HG02870 (cell line): ENCODE data around the gene PFN3.
A peak's percentile ranks its signal among the peaks of the same experiment; 100 is the strongest.

Source experiments
- ATAC-seq: cut with Tn5 transposase; IDR thresholded peaks from one replicate; pipeline ENCODE4 v1.9.1; 2021; ENCODE audit warnings: mild to moderate bottlenecking, moderate library complexity; ENCODE audit not compliant: unreplicated experiment

PFN3 gene

DNA sequence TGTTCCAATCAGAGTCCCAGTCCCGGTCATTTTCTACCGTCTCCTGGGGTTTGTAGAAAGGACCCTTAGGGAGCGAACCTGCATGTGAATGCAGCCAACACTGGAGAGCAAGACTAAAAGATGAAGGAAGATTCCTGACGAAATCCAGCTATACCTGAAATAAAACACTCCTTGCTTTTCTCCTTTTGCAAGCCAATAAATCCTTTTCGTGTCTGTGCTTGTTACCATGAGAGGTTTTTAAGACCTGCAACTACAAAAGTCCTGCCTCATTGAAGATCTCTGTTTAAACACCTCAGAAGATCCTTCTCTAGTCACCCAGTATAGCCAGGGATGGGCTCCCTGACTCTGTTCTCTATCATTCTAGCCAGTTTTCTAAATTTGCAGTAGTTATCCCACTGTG lies 26.2 kb downstream of the PFN3 start:
- no peak for ATAC-seq

DNA sequence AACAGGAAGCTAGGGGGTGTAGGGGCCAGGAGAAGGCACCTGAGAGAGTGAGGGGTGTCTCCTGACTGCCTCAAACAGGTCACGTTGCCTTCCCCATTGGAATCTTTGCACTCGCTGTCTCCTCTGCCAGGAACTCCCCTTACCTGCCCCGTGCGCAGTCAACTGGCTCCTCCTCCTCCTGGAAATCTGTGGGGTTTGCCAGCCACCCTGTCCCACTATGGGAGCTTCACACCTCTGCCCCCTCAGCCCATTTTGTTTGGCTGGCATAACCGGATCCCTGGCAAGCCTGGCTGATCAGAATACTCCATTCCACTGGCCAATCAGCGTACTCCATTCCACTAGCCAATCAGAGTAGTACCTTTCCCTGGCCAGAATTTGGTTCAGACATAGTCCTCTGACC lies 26.7 kb downstream of the PFN3 start:
- no peak for ATAC-seq

DNA sequence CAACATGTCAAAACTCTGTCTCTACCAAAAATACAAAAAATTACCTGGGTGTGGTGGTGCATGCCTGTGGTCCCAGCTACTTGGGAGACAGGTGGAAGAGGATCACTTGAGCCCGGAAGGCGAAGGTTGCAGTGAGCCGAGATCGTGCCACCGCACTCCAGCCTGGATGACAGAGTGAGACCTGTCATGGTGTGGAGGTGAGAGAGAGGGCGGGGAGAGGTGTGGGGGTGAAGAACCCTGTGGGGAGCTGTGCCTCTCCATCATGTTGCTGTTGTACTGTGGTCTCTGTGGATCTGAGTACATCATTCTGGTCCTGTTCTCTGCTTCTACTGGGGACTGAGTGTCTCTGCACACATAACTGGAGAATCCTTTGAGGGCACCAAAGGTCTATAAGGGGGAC lies 27.6 kb downstream of the PFN3 start:
- no peak for ATAC-seq

DNA sequence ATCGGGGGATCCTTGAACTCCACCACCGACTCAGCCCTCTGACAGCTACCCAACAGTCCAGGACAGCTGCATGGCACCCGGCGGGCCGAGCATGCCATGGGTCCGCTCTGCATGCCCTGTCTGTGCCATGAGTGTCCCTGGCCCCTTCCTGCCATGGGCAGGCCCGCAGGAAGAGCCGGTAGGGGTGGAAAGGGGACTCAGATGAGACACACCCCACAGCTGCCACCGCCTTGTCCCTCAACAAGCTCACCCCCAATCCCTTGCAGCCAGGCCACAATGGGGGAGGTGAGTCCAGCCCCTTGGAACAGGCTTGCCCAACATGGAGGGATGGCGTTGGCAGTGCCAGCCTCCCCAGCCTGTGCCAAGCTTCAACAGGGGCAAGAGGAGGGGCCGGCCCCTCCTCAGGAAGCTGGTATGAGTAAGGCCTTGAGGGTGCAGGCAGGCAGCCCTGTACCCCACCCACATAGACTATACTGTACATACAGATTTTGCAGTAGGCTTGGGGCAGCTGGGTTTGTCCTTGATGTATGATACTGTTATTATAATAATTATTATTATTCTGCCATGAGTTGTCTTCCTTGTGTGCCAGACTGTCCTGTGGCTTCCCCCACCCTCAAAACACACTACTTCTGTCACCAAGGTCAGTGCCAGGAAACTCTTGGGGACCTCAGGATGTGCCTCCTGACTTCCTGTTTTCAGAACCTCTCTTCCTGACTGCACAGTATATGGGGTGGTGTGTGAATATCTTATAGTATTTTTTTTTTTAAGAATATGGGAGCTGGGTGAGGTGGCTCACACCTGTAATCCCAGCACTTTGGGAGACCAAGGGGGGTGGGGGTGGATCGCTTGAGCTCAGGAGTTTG lies 28.2 kb downstream of the PFN3 start:
- no peak for ATAC-seq

DNA sequence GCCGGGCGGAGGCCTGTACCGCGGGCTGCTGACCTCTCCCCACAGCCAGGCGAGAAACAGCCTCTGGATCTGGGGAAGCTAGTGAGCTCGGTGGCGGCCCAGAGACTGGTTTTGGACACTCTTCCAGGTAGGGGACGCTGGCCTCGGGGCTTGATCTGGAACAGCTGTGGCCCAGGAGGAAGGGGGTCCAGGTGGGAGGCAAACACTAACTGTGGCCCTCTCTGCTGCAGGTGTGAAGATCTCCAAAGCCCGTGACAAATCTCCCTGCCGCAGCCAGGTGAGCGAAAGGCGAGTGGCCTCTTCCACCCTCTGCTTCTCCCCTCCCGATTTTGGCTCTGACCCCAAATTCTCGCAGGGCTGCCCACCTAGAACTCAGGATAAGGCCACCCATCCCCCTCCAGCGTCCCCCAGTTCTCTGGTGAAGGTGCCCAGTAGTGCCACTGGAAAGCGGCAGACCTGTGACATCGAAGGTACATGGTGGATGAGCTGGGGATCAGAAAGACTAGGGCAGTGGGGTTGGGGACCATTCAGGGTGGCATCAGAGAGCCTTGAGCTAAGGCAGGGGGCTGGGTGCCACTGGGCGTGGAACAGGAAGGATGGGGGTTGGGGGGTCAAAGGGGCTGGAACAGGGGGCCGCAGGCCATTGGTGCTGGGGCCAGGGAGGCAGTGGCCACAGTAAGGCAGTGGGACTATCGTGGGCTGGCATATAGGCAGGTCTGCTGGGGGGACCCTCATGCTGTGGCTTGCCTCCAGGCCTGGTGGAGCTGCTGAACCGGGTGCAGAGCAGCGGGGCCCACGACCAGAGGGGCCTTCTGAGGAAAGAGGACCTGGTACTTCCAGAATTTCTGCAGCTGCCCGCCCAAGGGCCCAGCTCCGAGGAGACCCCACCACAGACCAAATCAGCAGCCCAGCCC lies 29.1 kb downstream of the PFN3 start:
- no peak for ATAC-seq

DNA sequence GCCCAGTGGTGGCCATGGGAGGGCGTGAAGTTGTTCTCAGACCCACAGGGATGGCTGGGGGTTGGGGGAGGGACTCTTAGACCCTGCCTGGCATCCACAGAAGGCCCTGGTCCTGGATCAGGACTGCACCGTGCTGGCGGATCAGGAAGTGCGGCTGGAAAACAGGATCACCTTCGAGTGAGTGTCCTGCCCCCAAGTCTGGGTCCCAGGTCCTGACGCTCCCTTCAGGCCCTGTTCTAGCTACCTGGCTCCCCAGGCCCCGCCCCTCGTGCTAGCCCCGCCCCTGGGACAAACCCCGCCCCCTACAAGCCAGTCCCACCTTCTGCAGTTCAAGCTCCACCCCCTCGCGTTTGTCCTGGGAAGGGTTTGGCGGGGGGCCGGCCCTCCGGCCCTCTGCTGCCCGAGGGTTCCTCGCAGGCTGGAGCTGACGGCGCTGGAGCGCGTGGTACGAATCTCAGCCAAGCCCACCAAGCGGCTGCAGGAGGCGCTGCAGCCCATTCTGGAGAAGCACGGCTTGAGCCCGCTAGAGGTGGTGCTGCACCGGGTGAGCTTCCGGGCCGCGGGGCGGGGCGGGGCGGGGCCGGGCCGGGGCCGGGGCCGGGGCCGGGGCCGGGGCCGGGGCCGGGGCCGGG lies 29.9 kb downstream of the PFN3 start:
- no peak for ATAC-seq

DNA sequence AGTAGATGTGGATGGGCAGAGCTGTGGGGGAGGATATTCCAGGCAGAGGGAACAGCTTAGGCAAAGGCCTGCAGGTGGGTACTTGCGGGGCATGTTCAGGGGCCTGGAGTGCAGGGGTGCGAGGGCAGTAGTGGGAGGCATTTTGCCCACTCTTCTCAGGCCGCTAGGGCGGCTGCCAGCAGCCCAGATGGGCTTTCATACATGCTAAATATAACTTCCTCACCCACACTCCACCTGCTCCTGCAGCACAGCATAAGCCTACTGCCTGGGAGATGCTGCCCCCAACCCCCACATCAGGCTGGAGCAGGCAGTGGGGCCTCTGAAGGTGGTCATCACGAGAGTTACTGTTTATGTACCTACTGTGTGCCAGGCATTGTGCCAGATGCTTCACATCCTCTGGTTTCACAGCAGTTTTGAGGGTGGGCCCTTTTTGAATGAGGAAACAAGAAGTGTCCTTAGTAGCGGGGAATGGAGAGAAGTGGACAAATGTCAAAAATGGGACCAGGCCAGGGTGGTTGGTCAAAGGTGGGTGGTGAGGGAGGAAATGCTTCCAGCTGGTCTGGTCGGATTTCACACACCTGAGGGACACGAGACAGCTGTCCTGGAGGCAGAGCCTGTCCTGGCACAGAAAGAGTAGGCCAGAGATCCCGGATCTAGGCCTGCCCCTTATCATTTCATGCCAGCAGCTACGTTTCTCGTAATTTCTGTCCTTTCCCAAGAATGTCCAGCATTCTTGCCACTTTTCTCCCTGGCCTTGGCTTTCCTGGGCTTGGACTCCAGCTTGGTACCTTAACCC lies 30.6 kb downstream of the PFN3 start:
- no peak for ATAC-seq

DNA sequence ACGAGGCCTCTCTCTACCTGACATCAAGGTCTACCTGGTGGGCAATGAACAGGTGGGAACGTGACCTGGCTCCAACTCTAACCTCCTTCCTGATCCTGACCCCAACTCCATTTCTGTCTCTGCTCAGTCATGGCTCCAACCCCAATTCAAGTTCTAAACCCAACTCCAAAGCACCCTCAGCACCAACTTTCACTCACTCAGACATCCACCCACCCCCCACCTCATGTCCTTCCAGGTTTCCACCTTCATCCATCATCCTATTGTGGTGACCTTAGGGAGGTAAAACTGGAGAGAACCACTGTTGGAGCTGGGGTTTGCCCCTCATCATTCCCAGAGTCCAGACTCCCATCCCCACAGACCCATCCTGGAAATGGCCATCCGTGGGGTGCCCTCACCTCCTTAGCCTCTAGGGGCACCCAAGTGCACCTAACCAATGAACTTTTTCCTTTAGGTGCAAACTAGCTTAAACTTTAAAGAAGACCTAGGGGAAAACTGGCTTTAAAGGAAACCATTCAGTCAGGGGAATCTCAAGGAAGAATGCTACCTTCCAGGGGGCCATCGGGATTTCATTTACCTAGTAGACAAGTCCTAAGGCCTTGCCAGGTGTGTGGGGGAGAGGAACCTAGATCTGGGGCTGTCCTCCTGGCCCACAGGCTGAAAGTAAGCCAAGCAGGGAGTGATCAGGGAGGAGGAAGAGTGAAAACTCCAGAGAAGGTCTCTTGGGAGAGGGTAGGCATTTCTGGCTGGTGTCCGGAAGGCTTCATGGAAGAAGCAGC lies 31.4 kb downstream of the PFN3 start:
- no peak for ATAC-seq

DNA sequence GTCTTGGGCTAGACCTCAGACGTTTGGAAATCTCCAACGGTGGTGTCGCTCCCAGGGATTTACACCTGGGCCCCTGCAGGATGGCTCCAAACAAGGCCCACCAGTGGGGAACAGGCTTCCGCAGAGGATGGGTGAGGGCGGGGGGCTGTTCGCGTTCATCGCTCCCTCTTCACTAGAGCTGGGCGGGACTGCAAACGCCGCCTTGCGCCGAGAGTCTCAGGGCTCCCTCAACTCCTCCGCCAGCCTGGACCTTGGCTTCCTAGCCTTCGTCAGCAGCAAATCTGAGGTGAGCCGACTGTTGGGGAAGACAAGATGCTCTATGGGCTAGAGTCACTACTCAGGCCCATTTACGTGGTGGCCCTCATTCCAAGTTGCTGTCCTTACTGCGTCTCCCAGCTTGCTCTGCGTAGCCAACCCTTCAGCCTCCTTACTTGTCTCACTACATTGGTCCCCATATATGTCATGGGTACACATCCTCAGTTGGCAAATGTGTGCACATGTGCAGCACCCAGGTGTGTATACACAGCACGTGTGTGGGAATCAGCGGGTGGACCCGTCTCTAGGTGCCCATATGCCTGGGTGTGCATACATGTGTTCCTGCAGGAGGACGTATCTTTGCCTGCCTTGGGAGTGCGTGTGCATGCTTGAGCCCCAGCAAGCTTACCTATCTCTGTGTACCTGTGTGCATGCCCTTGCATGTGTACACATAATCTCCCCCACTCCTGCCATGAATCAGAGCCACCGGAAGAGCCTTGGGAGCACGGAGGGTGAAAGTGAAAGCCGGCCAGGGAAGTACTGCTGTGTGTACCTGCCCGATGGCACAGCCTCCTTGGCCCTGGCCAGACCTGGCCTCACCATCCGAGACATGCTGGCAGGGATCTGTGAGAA lies 32.2 kb downstream of the PFN3 start:
- no peak for ATAC-seq

DNA sequence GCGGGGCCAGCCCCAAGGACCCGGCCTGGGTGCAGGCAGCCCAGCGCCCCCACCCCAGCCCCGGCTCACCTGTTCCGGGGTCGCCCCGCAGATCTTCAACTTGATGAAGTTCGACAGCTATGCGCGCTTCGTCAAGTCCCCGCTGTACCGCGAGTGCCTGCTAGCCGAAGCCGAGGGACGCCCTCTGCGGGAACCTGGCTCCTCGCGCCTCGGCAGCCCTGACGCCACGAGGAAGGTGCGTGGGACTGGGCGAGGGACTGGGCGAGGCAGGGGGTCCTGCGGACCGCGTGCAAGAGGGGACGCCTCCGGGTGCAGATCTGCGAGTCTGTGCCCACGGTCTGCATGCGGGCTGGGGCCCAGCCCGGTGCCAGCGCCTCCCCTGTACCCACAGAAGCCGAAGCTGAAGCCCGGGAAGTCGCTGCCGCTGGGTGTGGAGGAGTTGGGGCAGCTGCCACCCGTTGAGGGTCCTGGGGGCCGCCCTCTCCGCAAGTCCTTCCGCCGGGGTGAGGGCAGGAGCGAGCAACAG lies 33.1 kb downstream of the PFN3 start:
- no peak for ATAC-seq

DNA sequence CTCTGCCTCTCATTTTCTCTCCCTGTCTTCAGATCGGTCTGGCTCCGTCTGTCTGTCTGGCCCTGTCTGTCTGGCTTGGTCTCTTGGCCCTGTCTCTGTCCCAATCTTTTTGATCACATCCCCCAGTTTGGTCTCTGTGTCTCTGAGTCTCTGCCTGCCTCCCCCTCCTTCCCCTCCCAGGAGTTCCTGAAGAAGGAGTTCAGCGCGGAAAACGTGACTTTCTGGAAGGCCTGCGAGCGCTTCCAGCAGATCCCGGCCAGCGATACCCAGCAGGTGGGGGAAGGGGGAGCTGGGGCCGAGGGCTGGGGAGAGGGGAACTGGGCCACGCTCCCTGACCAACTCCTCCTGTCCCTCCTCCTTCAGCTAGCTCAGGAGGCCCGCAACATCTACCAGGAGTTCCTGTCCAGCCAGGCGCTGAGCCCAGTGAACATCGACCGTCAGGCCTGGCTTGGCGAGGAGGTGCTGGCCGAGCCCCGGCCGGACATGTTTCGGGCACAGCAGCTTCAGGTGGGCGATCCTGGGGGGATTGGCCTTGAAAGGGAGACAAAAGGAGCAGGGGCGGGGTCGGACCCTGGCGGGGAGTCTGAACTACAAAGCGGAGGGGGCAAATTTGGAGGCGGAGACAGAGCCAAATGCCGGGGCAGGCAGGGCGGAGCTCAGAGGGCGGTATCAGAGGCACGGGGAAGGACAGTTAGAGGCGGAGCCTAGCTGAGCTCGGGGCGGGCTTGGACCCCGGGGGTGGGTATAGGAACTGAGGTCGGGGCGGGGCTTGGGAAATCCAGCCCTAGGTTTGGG lies 33.7 kb downstream of the PFN3 start:
- ATAC-seq: no peak

DNA sequence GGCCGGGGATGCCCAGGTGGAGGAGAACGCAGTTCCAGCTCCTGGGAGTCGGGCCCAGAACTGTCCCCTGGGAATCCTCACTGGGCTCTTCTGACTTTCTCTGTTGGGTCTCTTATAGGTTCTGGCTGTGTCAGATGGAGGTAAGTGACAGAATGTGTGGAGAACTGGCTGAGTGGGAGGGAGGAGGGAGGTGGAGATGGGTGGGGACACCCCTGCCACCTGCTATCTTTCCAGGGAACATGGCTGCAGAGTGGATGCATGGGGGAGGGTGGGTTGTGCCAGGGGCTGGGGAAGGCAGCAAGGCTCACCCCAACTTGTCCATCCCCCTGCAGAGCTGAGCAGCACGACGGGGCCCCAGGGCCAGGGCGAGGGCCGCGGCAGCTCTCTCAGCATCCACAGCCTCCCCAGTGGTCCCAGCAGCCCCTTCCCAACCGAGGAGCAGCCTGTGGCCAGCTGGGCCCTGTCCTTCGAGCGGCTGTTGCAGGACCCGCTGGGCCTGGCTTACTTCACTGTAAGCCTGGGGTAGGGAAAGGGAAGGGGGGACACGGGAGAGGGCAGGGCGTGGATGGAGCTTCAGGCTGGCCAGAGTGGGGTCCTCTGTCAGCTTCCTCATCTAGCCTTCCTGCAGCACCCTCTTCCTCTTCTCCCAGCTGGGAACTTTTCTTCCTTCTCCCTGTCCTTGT lies 34.5 kb downstream of the PFN3 start:
- ATAC-seq: no peak

DNA sequence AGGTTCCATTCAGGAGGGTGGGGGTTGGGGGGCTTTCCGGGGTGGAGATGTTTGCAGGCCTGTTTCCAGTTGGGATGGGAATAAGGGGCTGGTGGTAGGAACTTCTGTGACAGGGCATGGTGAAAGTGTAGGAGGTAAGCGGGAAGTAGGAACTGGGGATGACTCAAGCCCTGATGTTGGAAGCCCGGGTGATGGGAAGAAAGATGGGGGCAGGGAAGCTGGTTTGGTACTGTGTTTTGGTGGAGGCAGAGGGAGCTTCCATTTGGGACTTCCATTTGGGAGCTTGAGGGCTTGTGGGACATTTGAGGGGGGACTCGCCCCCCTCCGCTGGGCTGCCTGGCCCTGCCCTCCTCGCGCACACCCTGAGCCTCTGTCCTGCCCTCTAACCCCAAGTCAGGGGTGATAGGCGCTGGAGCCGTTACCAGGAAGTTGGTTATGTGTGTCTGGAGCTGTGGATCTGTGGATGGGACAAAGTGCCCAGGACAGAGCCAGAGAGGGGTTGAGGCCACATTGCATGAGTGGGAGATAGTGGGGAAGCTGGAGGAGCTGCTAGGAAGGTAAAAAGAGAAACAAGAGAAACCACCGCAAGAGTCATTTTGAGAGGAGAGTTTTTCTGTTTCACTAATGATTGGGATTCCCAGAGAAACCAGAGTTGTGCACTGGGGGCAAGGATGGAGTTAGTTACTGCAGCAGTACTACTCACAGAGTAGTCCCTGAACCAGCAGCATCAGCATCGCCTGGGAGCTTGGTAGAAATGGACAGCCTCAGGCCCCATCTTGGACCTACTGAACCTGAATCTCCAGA lies 36.1 kb downstream of the PFN3 start:
- ATAC-seq: peak; percentile 41

DNA sequence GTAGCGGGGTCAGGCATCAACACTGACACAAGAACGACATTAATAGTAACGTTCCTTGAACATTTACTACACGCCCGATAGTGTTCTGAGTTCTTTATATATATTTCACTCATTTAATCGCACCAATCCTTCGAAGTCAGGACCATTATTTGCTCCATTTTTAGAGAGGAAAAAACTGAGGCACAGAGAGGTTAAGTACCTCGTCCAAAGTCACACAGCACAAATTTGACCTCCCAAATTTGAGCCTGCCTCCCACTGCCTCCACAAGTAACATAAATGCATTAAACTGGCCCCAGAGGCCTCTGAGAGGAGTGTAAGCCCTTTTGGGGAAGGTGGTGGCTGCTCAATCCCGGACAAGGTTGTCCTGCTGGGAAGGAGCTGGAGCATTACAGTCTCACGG lies 36.9 kb downstream of the PFN3 start:
- ATAC-seq: no peak

DNA sequence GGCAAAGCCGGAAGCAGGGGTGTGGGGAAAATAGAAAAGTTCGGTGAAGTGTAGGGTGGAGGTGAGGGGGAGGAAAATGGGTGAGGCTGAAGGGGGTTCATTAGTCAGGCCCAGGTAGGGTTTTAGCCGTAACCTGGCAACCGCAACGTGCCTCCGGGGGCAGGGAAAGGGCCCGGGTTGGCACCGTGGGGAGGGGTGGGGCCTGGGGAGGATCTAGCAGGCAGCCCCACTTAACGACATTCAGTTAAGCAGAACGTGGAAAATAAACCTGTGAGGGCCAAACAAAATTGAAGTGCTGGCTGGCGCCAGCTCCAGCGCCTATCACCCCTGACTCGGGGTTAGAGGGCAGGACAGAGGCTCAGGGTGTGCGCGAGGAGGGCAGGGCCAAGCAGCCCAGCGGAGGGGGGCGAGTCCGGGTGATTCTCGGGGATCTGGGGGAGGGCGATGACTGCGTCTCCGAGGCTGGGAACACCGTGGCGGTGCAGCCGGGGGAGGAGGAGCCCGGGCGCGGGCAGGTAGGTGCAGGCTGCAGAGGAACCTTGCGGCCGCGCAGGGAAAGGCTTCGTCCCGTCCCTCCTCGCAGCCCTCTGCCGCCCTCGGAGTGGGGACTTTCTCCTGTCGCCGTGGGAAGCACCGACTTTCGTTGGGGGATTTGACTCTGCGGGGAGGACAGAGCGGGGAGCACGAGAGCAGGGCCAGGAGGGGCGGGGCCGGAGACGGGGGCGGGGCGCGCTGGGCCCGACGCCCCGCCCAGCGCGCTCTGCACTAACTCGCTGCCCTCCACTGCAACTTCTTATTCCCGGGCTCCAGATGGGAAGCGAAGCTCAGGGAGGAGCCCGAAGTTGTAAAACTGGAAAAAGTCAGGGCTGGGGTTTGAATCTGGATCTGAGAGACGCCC lies 37.6 kb downstream of the PFN3 start:
- peak; percentile 38 for ATAC-seq

DNA sequence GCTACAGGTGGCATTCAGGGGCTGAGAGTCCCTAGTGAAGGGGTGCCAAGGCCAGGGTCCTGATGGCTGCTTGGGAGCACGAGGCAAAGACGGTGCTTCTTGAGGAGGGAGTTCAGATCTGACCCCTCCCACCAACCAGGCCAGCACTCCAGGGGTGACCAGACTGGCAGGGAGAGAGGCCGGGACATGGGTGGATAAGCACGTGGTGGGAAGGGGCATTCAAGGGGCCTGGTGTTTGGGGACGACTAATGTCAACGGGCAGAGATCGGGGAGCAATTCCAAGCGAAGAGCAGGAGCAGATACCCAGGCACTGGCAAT lies 38.2 kb downstream of the PFN3 start:
- no peak for ATAC-seq
